ENCODE data around the gene VTI1B. TPM values are rescaled to one million over a fixed set of nuclear protein-coding genes. Genes with fewer than 3 reads are reported as not detected.
"Not testable (repeated sequence)": the region's sequence is repeated elsewhere in the genome, so short reads cannot be mapped to it uniquely, and the experiment has no call there.

VTI1B gene
- 40.4 TPM for total RNA-seq

GRCh38 chr14:67674480-67675218 lies at the start of gene VTI1B:
VTI1B (minus strand) TSS chr14:67674632; CDS start chr14:67674489, 143 bp downstream.
- FAIRE-seq (no peak), DNase-seq (ENCODE audit: low spot score in 2 of 2) (peak; percentile 80 to 85)

- DNase-seq (ENCODE audit: low spot score in 2 of 2) (peak in 1 of 2 donors; percentile 40), FAIRE-seq (no peak)
Measured at GRCh38 chr14:67722293-67722692, 47.9 kb upstream of the VTI1B start.

GRCh38 chr14:67721875-67722274 lies 47.4 kb upstream of the VTI1B start:
- peak in 1 of 2 donors; percentile 30 for DNase-seq (ENCODE audit: low spot score in 2 of 2)
- no peak for FAIRE-seq

- FAIRE-seq (no peak), DNase-seq (ENCODE audit: low spot score in 2 of 2) (no peak)
Measured at GRCh38 chr14:67719866-67720265, 45.4 kb upstream of the VTI1B start.

GRCh38 chr14:67719385-67719784 lies 45.0 kb upstream of the VTI1B start:
- DNase-seq (ENCODE audit: low spot score in 2 of 2), result not testable (repeated sequence)

GRCh38 chr14:67718265-67718664 lies 43.8 kb upstream of the VTI1B start:
- no peak for DNase-seq (ENCODE audit: low spot score in 2 of 2)
- no peak for FAIRE-seq

More at GRCh38 chr14:67719385-67719784, 45.0 kb upstream of the VTI1B start:
- FAIRE-seq, result not testable (repeated sequence)

- DNase-seq (ENCODE audit: low spot score in 2 of 2), result no peak
Measured at GRCh38 chr14:67717048-67717447, 42.6 kb upstream of the VTI1B start.

GRCh38 chr14:67710209-67710608 lies 35.8 kb upstream of the VTI1B start:
- FAIRE-seq, result no peak
- no peak for DNase-seq (ENCODE audit: low spot score in 2 of 2)

More at GRCh38 chr14:67717048-67717447, 42.6 kb upstream of the VTI1B start:
- no peak for FAIRE-seq

GRCh38 chr14:67709796-67710195 lies 35.4 kb upstream of the VTI1B start:
- not testable (repeated sequence) for DNase-seq (ENCODE audit: low spot score in 2 of 2); FAIRE-seq

- DNase-seq (ENCODE audit: low spot score in 2 of 2); FAIRE-seq: not testable (repeated sequence)
Measured at GRCh38 chr14:67709346-67709745, 34.9 kb upstream of the VTI1B start.

GRCh38 chr14:67705211-67705610 lies 30.8 kb upstream of the VTI1B start:
- DNase-seq (ENCODE audit: low spot score in 2 of 2) (no peak), FAIRE-seq (no peak)

- FAIRE-seq (peak; percentile 71), DNase-seq (ENCODE audit: low spot score in 2 of 2) (peak; percentile 52 to 65)
Measured at GRCh38 chr14:67704484-67705089, 30.2 kb upstream of the VTI1B start.

GRCh38 chr14:67703997-67704396 lies 29.6 kb upstream of the VTI1B start:
- DNase-seq (ENCODE audit: low spot score in 2 of 2) (no peak), FAIRE-seq (no peak)

- not testable (repeated sequence) for DNase-seq (ENCODE audit: low spot score in 2 of 2); FAIRE-seq
Measured at GRCh38 chr14:67701492-67701891, 27.1 kb upstream of the VTI1B start, which contains the start of gene RDH12. RDH12 (plus strand) TSS chr14:67701886; CDS start chr14:67722643, 20,757 bp downstream.

- FAIRE-seq, result no peak
- DNase-seq (ENCODE audit: low spot score in 2 of 2), result no peak
Measured at GRCh38 chr14:67698179-67698578, 23.7 kb upstream of the VTI1B start.

- DNase-seq (ENCODE audit: low spot score in 2 of 2) (no peak), FAIRE-seq (no peak)
Measured at GRCh38 chr14:67697006-67697405, 22.6 kb upstream of the VTI1B start.

- no peak for FAIRE-seq
Measured at GRCh38 chr14:67695394-67695949, 21.0 kb upstream of the VTI1B start, which contains the start of gene RDH11. RDH11 (minus strand) TSS chr14:67695764; CDS start chr14:67695703, 61 bp downstream.

GRCh38 chr14:67694791-67695393 lies 20.5 kb upstream of the VTI1B start:
- FAIRE-seq (no peak), DNase-seq (ENCODE audit: low spot score in 2 of 2) (peak in 1 of 2 donors; percentile 70)

More at GRCh38 chr14:67695394-67695949, 21.0 kb upstream of the VTI1B start, which contains the start of gene RDH11:
- DNase-seq (ENCODE audit: low spot score in 2 of 2), result peak; percentile 45 to 79

GRCh38 chr14:67690011-67690410 lies 15.6 kb upstream of the VTI1B start:
- DNase-seq (ENCODE audit: low spot score in 2 of 2) (no peak), FAIRE-seq (no peak)

- DNase-seq (ENCODE audit: low spot score in 2 of 2), result no peak
- no peak for FAIRE-seq
Measured at GRCh38 chr14:67683842-67684241, 9.4 kb upstream of the VTI1B start.

- no peak for FAIRE-seq
Measured at GRCh38 chr14:67680941-67681340, 6.5 kb upstream of the VTI1B start.

More at GRCh38 chr14:67680941-67681340, 6.5 kb upstream of the VTI1B start:
- no peak for DNase-seq (ENCODE audit: low spot score in 2 of 2)

Measured in frontal cortex (tissue), 4 donors.